ENCODE data around the gene EFCAB12.

DNA sequence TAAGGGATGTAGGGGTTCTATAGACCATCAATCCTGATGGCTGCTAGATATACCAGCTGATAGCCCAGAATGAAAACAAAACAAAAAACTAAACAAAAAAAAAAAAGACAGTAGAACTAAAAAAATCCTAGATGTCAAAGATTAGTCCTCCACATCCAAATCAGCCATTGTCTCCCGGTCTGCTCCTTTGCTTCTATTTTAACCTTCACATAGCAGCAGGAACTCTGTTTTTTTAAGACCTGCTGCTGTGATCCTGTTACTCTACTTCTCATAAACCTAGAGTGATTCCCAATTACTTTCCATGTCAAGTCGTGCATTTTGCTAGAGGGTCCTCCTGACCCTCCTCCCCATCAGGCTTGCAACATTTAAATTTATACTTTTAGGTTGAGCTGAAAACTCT lies 14.1 kb upstream of the EFCAB12 start:
- TF ChIP-seq CTCF (IDR thresholded peaks at IDR 0.05; ENCODE audit: borderline replicate concordance, extremely low read depth, low read length, poor library complexity, severe bottlenecking): no peak
- TF ChIP-seq EZH2 (IDR thresholded peaks at IDR 0.05; ENCODE audit: borderline replicate concordance, low read depth, low read length, severe bottlenecking): no peak
